GM21447 (cell line): ENCODE data around the gene HOXA11.

Experiments
- ATAC-seq: cut with Tn5 transposase; IDR thresholded peaks from one replicate; pipeline ENCODE4 v1.9.1; 2021; ENCODE audit not compliant: unreplicated experiment

Gene HOXA11

DNA sequence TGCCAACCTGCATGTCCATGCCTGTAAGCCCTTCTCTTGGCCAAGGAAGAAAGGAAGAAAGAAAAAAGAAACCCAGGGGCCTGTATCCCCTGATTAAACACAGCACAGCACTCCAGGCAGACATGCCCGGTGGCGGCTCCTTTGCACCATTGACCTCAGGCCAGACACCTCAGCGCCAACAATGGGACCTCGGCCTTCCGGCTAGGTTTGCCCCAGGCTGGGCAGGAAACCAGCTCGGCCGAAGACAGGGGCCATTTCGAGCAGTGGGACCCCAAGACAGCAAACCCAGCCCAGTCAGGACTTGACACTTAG is 13.8 kb downstream of the HOXA11 start:
- no peak for ATAC-seq

DNA sequence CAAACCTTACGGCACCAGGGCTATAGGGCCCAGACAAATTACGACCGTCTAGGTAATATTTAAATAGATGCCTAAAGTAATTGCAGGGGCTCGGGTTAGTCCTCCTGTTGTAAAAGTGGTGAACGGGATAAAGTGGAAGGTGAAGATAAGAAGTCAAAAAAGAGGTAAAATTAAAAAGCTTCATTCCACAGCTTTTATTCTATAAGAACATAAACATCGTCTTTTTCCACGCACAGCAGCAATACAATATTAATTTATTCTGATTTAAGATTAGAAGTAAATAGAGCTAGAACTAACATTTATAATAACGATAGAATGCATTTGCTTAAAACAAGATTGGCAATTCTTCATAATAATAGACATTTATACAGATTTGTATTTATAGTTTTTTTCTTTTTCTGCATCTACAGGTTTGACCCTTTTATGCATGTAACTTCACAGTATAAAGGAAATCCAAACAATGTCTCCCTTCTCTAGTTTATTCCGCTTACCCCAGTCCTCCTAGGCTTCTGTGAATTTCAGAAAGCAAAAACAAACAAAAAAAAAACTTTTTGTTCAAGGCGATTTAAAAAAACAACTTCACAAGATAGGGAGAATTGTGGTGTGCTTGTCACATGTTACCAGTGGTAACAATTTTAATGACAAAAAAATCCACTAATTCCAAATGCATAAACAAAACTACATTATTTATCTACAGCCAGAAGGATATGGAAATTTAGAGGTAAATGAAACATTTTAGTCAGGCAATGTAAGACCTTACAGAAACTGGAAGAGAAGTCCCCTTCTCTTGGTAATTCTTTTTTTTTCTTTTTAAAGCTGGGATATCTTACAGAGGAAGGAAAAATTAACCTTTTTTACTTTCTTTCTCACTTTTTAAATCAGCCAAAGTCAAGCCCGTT is 14.4 kb downstream of the HOXA11 start:
- ATAC-seq: no peak

DNA sequence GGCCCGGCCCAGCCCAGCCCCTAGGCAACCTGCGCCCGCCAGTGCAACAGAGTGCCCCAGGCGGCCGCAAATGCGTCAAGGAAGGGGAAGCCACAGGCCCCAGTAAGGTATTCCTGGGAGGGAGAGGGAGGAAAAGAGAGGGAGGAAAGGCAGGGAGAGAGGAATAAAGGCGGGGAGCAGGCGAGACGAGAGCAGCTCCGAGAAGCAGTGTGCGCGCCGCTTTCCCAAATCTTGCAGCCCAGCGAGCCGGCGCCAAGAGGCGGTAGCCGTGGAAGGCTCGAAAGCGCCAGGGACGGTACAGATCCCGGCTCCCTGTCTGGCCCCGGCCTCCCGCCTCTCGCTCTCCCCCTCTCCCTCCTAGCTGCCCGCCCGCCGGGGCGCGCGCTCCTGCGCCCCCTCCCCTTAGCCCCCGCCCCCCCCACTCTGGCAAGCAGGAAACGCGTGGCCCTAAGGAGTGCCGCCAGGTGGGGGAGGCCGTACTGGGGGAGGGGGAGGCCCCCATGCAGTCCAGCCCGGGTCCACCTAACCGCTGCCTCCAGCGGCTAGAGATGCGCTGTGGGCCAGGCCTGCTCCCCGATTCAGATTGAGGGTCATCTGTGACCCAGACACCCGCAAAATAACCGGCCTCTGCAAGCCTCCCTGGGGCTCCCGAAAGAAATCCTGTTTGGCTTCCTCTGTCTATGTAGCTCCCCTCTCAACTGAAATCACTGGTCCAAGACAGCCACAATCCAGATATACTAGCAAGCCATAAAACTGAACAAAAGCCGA is 15.2 kb downstream of the HOXA11 start:
- ATAC-seq: no peak

DNA sequence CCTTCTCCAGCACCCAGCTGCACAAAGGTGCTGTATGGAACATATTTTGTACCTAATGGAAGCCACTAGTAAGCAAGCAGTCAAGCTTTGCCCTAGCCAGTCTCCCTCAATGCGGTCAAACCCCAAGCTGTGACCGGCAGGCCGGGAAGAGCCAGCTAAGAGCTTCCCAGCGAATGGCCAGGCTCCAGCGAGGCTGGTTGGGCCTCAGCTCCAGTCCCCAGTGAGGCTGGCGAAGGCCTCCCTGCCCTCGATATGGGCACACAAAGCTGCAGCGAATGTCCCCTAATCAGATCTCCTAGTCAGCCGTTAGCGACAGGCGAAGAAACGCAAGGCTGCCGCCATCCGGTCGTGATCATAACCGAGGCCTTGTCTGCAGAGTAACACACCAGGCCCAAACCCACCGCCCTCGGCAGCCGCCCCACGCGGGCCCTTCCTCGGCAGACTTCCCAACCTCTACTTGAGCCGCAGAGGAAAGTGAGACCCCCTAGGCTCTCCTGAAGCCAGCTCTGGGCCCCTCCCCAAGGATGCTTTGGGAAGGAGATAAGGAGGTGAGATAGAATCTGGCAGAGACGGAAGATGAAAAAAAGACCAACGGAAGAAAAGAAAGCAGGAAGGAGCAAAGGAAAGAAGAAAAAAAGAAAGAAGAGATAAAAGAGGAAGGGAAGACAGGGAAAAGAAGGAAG is 16.6 kb downstream of the HOXA11 start:
- no peak for ATAC-seq

DNA sequence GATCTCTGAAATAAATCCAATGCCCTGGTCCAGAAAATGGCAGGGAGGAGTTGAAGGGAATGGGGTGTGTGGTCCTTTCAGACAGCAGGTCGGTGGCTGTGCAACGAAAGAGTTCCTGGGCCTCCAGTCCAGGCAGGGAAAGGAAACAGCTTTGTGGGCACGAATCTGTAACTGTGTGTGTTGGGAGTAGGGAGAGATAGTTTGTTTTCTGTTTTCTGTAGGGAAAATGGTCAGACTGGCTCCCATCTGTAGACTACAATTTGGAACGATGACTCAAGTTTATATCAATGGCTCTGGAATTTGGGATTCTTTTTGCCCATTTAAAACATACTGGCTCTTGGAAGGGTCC is 17.1 kb downstream of the HOXA11 start:
- ATAC-seq: no peak

DNA sequence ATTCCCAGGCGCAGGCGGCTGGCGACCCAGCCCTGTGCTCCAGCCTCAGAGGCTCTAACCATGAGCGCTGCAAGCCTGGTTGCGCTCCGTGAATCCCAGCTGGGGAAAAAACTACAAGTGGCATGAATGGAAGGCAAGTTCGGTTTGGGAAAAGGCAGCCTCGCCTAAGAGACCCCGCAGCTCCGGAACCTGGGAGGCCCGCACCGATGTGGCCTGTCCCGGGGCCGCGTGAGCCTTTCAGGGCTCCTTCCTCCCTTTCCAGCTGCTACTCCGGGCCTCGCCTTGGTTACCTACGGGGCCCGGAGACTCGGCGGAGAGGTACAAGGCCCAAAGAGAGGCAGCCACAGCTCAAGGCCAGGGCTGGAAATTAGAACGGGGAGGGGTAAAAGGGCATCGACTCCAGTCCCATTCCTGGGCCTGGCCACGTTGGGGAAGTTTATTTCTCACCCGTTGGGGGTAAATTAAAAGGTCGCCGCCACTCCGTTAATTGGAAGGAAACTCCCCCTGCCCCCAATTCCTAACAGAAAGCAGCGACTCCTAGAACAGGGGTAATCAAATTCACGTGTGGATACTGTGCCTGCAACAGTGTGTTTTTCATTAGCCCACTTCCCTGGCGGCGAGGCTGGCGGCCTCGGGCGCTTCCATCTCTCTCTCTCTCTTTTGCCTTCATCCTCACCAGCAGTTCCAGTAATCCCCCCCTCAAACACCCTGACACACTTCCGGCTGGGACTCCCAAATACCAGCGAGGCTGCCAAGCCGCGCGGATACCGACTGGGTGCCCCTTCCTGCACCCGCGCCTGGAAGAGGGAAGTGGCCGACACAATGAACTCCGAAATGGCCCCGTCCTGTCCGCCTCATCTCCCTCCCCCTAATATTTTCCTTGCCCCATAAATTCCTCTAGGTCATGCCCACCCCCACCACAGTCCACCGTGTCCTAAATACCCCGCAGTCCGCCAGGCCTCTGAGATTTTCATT is 18.2 kb downstream of the HOXA11 start:
- ATAC-seq: no peak

DNA sequence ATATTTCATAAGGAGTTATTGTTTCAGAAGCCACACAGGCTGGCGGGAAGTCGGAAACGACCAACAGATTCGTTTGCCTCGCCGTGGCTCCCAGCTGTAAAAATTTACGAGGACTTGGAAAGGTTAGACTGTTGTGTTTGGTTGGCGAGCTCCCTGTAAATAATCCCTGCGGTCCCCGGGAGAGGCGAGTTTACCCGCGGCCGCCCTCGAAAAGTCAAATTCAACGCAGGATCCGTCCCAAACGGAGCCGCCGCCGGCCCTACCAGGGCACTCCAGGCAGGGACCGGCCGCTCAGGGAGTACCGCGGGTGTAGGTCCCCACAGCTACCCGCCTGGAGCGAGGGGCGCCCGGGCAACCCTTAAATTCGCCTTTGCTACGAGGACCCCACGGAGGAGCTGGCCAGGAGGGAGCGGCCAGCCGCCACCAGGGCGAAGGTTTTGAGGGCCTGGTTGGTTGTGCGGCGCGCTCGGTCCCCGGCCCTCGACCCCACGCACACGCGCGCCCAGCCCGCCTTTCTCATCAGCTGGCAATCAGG is 19.0 kb downstream of the HOXA11 start:
- ATAC-seq: no peak

DNA sequence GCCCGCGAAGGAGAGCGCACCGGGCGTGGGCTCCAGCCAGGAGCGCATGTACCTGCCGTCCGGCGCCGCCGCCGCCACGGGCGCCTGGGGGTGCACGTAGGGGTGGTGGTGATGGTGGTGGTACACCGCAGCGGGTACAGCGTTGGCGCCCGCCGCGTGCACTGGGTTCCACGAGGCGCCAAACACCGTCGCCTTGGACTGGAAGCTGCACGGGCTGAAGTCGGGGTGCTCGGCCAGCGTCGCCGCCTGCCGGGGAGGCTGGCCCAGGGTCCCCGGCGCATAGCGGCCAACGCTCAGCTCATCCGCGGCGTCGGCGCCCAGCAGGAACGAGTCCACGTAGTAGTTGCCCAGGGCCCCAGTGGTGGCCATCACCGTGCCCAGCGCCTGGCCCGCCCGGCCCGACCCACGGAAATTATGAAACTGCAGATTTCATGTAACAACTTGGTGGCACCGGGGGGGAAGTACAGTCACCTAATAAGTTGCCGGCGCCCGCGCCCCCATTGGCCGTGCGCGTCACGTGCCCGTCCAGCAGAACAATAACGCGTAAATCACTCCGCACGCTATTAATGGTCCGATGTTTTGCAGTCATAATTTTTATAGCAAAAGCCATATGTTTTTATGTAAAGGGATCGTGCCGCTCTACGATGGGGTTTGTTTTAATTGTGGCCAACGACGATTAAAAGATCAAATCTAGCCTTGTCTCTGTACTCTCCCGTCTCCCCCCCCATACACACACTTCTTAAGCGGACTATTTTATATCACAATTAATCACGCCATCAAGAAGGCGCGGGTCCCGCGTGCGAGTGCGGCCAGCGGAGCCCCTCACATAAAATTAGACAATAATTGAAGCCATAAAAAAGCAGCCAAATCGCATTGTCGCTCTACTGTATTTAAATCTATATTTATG is 19.7 kb downstream of the HOXA11 start, which contains the start of gene HOXA9:
HOXA9 (minus strand) TSS at position 449 of the 907 bp plus-strand sequence; CDS start at position 369, 80 bp downstream.
- no peak for ATAC-seq

DNA sequence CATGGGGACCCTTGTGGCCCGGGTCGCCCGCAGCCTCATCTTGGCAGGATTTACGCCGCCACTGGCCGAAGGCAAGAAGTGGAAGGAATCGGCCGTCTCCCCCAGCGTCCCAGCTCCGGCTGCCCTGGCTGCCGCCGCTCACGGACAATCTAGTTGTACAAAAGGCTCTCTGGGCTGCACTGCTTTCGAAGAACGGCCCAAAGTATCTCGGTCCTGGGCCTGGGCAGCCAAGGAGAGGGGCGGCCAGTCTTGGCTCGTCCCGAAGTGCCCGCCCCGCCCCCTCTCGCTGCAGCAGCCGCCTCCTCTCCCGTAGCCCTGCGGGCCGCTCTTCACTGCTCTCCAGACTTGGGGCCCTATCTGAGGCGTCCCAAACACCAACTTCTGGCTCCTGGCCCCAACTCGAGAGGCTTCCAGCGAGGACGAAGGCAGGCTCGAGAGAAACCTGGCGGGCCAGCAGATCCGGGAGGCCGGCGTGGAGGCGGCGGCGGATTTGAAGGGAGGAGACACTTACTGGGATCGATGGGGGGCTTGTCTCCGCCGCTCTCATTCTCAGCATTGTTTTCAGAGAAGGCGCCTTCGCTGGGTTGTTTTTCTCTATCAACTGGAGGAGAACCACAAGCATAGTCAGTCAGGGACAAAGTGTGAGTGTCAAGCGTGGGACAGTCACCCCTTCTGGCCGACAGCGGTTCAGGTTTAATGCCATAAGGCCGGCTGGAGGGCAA is 20.5 kb downstream of the HOXA11 start:
- ATAC-seq: no peak

DNA sequence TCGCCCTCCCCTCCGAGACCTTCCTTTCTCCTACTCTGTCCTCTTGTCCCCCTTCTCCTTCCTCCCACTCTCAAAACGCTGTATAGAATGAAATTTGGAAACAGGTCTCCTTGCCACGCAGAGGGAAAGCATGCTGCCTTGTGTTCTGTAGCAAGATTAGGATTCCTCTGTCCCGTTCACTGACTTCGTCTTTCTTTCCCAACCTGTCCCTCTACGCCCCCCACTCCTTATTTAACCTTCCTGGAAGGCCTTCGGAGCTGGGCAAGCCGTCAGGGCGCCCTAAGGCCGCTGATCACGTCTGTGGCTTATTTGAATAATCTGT is 21.0 kb downstream of the HOXA11 start:
- no peak for ATAC-seq

DNA sequence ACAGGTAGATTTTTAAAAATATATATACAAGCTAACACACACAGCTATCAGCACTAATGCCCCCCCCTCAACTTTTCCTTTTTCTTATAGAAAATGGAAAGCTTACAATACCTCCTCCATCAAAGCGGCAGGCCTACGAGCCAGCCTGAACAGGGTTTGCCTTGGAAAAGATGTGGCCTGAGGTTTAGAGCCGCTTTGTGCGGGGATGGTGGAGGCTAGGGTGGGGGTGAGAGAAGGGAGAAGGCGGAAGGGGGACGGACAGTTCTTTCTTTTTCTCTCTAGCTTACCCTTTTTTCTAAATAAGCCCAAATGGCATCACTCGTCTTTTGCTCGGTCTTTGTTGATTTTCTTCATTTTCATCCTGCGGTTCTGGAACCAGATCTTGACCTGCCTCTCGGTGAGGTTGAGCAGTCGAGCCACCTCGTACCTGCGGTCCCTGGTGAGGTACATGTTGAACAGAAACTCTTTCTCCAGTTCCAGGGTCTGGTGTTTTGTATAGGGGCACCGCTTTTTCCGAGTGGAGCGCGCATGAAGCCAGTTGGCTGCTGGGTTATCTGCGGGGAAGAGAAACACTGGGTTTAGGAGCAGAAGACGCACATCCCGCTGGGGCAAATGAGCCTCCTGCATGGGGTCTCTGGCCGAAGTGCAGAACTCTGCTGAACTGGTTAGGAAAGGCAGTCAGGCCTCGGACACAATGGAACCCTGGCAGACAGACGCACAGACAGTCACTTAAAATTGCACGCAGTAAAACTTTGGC is 21.6 kb downstream of the HOXA11 start:
- ATAC-seq: no peak

DNA sequence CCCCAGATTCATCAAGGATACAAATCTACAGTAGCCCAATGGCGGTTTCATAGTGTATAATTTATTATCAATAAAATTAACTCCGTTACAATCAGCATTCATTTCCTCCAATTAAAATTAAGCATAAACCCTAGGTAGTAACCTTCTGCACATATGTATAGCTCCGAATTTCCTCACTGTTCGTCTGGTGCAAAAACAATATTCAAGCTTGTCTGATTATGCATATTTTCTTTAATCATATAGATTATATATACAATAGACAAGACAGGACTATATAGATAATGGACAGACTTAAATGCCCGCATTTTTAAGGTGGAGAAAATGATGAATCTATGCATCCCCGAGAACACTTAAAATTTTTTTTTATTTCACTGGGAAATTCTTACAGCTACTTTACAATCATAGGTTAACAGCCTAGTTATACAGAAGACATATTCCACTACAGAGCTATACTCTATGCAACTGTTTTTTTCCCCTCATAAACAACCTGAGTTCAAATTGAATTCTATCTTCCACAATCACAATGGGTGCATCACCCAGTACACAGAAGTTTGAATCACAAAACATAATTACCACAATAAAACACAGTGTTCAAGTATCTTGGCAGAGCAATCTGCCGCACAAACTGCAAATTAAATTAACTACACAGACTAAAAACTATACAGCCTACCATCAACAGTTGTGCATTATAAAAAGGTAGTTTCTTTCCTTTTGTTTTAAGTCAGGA is 22.3 kb downstream of the HOXA11 start:
- ATAC-seq: no peak

DNA sequence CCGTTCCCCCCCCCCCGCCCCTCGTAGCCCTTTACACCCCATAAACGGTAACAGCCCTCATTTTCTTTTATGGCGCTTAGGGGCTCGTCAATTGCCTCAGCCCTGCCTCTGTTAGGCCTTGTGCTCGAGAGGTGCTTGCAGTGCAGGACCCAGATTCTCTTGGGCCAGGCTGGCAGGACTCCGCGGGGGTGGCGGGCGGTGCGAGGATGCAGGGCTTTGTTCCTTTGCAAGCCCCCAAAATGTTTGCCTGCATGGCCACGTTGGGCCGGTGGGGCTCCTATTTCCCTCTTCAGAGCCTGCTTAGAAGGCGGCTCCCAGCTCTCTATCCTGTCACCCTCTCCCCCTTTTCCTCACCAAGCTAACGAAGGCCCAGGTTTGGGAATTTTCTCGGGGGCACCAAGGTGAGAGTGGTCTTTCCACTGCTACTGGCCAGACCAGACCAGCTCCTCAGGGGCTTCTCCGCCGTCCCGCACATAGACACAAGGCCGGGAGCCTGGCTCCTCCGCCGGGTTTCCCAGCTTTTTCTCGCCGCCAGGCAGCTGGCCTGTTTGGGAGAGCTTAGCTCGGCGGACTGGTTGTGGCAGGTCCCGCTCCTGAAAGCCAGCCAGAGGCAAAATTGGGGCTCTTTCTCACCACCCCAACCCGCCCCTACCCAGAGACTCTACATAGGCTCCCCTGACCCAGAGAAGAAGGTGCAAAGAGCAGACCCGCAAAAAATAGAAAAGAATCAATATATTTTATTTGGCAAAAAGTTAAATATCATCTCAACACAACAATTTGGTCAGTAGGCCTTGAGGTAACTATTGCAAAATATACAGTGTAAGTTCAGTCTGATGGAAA is 23.1 kb downstream of the HOXA11 start:
- no peak for ATAC-seq

DNA sequence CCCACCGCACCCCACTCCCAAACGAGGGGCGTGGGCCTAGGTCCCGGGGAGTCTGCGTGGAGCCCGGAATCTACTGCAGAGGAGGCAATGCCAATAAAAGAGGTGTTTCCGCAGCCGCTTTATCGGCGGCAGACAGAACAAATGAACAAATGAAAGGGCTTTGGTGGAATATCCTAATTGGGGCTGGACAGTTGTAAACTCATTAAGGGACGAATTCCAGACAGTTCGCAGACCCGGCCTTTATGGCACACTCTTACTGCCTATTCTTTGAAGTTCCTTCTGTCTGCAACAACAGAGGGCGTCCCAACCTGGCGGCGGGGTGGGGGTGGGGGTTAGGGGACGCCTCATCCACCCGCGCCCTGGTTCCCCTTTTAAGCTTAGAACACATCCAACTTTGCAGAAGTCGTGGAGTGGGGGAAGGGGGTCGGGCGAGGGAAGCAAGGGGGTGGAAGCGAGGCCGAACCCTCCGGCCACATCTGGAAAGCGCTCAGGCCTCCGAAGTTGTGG is 23.8 kb downstream of the HOXA11 start:
- ATAC-seq: no peak

DNA sequence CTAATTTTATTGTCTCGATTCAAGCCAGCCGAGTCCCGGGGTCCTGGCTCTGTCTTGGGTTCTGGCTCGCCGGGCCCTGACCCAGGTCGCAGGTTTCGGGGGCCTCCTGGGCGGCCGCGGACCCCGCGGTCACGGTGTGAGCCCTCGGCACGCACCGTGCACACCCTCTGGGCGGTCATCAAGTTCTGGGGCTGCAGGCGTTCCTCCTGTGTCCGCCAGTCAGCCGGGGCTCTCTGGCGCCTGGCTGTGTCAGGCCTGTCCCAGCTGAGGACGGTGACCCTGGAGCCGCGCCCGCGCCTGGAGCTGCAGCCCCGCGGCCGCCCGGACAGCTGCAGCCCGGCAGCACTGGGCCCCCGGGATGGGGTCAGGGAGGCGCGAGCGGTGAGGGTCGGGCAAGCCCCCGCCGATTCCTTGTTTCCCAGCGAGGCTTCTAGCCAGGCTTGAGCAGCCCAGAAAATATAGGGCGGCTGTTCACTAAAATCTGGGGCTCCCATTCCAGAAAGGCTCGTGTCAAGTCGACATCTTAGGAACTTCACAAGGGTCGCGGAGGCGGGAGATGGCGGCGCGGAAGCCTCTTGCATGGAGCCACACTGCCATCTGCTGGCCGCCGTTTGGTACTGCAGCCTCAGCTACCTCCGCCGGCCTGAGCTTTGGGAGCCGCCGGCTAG is 24.4 kb downstream of the HOXA11 start:
- ATAC-seq: no peak

DNA sequence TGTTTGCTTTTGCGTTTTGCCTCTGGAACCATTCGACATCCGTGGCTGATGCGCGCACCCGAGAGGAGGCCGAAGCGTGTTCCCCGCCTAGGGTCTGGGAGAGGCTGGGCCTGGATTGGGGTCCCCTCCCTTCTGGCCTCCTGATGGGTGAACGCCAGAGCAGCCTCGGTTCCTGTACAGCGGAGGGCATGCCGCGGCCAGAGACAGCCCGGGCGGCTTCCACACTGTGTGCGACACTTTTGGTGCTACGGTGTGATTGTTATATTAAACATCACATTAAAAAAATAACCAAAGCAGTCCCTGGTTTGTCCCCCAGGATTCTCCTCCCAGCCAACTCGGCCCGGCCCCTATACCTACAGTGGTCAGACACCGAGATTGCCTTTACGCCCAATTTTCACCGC is 24.9 kb downstream of the HOXA11 start:
- ATAC-seq: no peak
